Activated CD8-positive, alpha-beta memory T cell treated with anti-CD3 and anti-CD28 coated beads, Interleukin-2, amount 50 U/mL, for 1 hour (primary cell): Measurements from ENCODE around the gene DOCK2.
"Not testable (repeated sequence)": the region's sequence is repeated elsewhere in the genome, so short reads cannot be mapped to it uniquely, and the experiment has no call there.

Experiments
- DNase-seq: peaks from one replicate; pipeline ENCODE4 v3.0.0-alpha.2; 2020; ENCODE audit errors: extremely low read depth

The DOCK2 gene

DNA sequence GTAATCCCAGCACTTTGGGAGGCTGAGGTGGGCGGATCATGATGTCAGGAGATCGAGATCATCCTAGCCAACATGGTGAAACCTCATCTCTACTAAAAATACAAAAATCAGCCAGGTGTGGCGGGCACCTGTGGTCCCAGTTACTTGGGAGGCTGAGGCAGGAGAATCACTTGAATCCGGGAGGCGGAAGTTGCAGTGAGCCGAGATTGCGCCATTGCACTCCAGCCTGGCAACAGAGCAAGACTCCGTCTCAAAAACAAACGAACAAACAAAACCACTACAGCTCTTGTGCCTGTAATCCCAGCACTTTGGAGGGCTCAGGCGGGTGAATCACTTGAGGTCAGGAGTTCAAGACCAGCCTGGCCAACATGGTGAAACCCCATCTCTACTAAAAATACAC, 457.3 kb downstream of the DOCK2 start:
- DNase-seq: not testable (repeated sequence)

DNA sequence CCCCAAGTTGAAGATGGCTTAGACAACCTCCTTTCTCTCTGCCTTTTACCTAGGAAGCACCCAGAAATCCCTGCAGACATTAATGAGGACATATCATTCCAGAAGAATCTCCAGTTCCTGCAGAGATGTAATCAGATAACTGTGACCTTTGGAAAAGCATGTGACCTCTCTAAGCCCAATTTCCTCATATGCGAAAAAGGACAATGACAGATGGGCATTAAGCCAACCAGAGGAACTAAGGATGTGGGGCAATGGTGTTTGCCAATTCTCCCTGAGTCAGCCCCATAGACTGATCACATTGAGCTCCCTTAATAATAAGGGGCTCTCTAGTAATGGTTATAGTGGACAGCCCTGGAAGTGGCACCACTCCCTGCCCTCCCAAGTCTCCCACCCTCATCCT, 458.6 kb downstream of the DOCK2 start:
- DNase-seq: no peak

DNA sequence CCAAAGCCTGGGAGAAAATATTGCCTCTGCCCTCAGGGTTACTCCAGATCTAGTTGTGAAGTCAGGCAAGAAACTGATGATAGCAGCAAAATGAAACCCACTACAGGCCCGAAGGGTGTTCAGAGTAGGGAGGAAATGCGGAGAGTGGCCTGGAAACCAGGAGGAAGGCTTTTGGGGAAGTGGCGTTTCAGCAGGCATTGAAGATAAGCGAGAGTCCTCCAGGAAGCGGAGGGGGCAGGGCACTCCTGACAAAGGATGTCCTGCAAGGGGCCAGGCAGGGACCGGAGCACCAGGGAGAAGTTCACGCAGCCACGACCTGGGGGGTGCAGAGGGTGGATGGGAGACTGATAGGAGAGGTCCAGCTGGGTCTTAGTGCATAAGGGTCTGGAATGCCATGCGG, 460.9 kb downstream of the DOCK2 start:
- no peak for DNase-seq

DNA sequence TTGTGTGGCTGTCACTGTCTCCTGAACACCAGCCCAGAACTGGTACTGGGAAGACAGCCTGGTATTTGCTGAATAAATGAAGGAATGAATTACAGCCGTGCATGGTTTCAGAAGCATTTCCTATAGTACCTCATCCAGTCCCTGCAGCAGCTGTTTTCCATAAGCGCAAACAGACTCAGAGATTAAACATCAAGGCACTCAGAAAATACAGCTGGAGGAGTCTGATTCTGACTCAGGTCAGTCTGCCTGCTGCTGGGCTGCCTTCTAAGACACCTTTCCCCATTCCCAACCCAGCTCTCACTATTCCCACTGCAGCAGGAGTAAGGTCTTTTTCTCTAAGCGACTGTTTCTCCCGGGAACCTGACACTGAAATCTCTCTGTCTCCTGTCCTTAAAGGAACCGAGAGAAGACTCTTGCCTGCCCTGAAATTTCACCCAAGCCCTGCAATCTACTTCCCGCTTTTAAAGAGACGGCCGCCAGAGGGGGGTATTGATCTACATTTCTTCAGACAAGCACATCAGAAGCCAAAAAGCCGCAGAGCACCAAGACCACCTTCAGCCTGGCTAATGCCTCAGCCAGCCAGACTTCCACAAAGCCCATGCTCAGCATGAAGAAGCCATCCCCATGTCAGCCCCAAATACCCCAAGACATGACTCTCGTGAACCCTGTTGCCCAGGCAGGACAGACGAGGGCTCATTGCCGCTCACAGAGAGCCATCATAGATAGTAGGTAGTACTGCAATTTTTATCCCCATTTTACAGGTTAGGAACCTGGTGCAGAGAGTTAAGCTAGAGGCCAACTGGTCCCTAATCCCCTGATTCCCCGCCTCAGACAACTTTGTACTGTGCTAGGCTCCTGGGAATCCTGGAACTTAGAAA, 463.2 kb downstream of the DOCK2 start:
- DNase-seq: peak; percentile 17

DNA sequence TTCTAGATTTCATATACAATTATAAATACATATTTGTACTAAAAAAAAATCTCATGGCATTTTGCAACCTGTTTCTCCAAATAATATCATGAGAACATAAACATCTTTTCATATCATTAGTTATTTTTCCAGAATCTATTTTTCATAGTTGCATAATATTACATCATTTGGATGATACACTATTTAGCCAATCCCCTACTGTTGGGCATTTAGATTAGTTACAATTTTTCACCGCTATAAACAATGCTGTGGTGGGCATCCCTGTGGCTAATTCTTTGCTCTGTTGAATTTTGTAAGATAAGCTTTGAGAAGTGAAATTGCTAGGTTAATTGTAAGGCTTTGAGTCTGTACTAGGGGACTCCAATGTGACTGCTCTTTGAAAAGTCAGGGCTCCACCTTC, 466.4 kb downstream of the DOCK2 start:
- DNase-seq: no peak

DNA sequence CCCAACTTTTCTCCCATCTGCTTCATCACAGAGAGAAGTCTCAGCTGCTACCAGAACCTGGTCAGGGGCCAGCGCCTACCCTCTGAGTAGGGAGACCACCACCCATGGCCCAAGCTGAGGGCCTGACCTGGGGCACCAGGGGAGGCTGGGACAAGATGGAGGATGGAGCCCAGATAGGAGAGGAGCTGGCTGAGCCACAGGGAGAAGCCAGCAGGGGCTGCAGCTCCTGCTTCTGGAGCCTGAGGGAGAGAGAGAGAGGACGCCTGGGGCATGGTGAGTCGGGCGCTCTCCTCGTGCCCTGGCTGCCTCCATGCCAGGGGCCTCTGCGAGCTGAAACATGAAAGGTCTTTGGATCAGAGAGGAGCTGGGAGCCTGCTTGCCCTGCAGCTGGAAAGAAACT, 467.2 kb downstream of the DOCK2 start:
- no peak for DNase-seq

DNA sequence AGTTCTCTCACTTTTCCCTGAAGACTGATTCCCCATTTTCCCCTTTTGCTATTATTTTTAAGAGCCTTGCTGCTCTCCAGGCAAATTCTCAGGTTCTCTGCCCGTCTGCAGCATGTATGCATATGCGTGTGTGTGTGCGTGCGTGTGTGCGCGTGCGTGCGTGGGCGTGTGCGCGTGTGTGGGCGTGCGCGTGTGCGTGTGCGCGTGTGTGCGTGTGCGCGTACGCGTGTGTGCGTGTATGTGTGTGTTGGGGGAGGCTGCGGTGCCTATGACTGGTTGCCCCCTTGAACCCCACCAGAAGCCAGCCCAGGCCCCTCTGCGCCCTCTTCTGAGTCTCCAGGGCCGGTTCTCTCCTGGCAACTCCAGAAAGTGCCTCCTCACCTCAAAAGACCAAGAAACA, 467.6 kb downstream of the DOCK2 start:
- no peak for DNase-seq

DNA sequence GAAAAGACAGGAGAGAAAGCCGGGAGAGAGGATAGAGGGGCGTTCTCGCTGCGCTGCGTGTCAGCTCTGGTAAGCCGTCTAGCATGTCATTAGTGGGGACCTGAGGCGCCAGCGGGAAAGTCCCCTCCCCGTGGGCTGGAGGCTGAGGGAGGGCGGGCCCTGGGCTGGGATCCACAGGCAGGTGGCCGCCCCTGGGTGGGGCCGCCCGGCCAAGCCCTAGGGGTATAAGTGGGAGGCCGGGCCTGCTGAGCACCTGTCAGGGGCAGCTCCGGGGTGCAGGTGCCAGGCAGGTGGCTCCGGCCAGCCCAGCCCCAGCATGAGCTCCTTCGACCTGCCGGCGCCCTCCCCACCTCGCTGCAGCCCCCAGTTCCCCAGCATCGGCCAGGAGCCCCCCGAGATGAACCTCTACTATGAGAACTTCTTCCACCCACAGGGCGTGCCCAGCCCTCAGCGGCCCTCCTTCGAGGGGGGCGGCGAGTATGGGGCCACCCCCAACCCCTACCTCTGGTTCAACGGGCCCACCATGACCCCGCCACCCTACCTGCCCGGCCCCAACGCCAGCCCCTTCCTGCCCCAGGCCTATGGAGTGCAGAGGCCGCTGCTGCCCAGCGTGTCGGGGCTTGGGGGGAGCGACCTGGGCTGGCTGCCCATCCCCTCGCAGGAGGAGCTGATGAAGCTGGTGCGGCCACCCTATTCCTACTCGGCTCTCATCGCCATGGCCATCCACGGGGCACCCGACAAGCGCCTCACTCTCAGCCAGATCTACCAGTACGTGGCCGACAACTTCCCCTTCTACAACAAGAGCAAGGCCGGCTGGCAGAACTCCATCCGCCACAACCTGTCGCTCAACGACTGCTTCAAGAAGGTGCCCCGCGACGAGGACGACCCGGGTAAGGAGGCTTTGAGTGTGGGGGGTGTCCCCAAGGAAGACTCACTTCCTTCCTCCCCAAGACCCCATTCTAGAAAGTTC, 468.9 kb downstream of the DOCK2 start, which contains the start of gene FOXI1:
Gene FOXI1 (plus strand): TSS at position 256 of the 970 bp plus-strand sequence. CDS start 61 bp downstream, at position 317.
- no peak for DNase-seq

DNA sequence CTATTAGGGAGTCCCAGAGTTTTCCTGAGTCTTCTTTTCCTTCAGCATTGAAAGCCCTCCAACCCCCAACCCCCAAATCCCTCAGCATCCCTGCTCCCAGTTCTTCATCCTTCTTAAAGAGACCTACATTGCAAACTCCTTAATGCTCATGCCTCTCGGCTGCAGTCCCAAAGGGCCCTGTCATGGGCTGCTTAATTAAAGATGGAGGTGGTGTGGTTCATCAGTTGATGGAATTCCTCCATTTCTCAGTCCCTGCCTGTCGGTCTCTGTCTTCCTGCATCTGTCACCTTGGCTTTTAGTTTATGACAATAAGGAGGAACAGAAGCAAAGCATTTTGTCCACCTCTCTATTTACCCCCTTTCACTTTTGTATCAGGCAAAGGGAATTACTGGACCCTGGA, 470.6 kb downstream of the DOCK2 start:
- DNase-seq: no peak

DNA sequence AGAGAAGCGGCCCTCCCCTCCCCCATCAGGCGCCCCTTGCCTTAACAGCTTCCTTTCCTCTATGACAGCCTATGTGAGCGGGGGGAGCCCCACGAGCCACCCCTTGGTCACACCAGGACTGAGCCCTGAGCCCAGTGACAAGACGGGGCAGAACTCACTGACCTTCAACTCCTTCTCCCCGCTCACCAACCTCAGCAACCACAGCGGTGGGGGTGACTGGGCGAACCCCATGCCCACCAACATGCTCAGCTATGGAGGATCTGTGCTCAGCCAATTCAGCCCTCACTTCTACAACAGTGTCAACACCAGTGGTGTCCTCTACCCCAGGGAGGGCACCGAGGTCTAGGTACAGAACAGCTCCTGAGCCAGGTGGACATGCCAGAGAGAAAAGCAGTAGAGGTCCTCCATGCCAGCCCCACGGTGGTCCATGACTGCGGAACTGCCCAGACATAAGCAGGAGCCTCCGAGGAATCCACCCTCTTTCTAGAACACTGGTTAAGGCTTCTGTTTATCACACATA, 471.3 kb downstream of the DOCK2 start:
- DNase-seq: no peak

DNA sequence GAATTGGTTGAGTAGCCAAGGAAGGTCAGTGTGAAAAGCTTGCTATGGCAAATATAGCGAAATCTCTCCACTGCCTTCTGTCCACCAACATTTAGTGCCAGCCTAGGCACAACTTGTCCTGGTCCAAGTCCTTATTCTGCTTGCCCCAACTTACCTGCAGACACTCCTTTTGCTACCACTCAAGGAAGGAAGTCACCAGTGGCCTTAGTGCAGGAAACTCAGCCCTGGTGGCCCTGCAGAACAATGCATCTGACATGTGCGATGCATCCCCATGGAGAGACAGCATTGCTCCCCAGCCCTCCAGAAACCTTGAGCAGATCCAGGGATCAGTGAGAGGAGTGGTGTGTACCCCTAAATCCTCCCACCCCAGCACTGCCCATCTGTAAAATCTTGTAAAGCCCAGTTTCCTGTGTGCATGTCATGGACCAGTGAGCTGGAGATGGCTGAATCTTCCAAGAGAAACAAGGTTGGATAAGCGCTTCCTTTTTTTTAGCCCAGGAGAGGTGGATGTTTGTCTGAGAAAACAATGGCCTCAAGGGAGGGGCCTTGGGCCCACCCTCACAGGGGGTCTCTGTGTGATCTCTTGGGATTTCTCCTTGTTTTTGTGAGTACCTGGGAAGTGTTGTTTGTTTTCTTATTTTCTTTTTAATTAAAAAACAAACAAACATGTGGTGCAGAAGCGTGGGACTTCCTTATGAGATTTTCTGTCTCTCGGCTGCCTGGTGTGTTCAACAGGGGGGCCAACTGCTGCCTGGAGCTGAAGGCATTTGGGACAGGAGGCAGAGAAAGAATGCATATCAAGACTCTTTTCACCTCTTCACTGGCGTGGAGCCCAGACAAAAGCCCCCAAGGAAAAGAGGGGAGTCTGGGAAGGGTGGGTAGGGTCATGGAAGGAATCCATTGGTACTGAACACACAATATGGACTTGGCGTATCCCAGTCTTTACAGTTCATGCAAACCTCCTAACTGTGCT, 472.3 kb downstream of the DOCK2 start:
- DNase-seq: no peak

DNA sequence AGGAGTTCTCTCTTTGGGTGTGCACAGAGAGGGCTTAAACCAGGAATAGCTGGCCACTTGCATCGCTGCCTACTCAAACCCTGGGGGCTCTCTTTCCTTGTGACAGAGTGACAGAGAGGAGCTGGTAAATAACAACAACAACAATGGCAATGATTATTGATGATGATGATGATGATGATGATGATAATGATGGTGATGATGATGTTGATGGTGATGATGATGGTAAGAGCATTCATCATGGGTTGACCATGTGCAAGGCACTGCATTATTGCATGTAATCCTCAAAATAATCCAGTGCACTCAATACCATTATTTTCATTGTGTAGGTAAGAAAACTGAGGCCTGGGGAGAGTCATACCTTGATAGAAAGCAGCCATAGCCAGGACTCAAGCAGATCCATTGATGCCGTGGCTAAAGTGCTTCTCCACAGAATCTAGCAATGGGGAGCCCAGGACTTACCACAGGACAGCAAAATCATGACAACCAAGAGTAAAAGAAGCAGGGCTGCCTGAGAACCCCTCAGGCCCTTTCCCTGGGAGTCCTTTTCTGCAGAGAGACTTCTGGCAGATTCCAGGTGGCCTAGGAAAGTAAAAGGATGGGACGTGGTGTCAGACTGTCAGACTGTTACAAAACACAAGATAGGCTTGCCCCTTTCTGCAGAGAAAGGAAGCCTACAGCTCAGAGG, 473.5 kb downstream of the DOCK2 start:
- no peak for DNase-seq

DNA sequence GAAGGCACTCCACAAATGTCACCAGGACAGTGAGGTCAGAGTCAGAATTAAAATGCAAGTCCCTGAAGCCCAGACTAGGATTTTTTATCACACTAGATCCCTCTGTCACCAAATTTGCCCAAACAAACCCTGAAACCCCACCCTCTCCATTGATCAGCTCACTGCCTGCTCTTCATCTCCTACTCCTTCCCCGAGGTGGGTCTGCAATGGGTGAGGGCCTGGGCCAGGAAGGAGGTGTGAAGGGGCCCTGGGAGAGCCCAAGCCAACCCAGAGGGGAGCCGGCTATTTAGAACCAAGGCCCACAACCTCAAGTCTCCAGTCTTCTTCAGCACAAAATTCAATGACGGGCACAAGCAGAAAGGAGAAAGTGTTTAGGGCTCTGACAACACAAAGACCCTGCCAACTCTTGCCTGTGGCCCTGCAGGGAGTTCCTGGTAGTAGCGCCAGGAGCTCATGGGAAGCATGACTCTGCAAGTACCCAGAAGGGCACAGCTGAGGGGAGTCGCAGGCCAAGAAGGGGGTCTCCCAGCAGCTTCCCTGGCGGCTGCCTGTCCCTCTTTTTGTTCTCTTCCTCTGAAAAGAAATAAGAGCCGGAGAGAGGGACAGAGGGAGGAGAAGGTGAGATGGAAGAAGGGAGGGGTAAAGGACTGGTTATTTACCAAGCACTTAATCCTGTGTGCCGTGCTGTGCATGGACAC, 474.2 kb downstream of the DOCK2 start:
- no peak for DNase-seq

DNA sequence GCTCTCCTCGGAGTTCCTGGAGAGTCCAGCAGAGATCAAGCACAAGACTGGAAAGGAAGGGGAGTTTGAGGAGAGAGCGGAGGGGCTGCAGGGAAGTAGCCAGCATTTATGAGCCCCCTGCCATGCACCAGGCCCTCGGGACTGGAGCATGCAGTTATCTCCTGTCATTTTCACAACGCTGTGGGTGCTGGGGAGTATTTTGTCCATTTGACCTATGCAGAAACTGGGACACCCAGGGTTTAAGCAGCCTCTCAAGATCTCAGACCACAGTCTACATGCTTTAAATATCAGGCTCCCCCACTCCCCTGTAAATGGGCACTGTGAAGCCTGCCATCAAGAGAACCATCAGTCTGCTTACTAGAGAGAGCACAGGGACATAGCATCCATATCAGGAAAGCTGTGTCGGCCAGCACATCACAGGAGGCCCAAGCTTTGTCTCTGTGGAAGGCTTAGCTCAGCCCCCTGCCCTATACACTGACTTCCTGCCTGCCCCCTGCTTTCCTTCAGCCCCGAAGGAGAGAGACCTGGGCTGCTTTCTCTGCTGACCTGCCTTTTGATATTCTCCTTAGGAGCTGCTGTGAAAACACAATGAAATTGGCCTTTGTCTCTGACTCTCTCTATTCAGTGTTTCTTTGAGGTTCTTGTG, 475.9 kb downstream of the DOCK2 start:
- no peak for DNase-seq

DNA sequence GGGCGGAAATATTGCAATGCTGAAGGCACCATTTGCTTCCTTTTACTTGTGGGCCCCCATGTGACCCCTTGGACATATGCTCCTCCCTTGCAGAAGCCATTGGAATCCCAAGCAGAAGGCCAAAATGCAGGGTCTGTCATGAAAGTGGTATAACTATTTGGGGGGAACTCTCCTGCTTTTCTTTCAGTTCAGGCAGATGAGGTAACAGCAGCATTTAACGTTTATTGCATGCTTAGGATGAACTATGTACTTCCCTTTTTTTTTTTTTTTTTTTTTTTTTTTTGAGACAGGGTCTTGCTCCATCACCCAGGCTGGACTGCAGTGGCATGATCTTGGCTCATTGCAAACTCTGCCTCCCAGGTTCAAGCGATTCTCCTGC, 476.4 kb downstream of the DOCK2 start:
- DNase-seq: no peak

DNA sequence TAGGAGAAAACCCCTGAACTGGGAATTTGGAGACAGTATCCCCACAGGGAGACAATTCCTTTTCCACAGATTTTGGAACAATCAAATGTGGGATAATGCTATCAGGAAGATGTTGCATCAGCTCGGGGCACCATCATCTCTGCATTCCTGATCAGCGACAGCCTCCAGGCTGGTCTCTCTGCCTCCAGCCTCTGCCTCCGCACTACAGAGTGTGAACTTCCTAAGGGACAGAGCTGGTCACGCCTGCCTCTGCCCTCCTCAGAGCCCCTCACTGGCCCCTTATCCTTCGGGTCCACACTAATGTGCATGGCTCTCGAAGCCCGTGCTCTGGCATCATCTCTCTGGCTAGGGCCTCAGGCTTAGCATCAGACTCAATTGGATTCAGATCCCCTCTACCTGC, 477.2 kb downstream of the DOCK2 start:
- DNase-seq: no peak

DNA sequence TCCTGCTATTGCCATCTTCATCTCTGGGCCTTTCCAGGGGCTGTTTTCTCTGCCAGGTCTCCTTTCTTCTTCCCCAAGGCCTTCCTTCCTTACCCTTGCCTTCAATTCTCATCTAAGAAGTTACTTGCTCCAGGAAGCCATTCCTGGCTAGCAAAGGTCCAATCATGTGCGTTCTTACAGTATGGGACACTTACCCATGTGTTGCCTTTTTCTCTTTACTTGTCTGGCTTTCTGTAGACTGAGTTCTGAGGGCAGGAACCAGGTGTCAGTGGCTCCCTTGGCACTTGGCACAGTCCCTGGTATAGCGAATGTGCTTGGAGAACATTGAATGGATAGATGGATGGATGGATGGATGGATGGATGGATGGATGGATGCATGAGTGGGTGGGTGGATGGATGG, 478.9 kb downstream of the DOCK2 start:
- DNase-seq: no peak

DNA sequence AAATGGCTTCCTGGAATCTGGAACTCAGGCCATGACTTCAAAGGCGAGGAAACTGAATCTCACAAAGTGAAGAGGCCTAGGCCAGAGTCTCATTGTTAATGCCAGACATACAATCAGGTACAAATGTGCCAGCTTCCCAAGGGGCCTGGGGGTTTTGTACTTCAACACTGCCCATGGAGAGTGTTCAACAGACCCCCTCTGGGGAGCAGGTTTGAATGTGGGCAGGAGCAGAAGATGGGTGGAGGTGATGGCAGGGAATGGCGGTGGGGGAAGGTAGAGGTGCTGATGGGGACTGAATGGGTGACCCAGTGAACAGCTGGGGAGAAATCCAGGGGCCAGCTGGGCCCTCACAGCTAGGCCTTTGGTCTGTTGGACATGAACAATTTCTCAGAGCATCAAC, 480.7 kb downstream of the DOCK2 start:
- no peak for DNase-seq

DNA sequence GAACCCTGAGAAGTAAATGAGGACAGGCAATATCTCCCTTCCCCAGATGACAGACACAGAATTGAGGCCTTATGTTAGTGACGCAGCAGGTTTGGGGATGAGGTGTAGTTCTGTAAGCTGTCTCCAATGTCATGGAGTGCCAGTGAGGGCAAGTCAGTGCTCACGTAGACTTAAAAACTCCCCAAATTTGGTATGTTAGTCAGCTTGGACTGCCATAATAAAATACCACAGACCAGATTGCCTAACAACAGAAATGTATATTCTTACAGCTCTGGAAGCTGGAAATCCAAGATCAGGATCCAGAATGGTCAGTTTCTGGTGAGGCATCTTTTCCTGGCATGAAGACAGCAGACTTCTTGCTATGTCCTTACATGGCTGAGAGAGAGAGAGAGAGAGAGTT, 483.5 kb downstream of the DOCK2 start:
- no peak for DNase-seq

DNA sequence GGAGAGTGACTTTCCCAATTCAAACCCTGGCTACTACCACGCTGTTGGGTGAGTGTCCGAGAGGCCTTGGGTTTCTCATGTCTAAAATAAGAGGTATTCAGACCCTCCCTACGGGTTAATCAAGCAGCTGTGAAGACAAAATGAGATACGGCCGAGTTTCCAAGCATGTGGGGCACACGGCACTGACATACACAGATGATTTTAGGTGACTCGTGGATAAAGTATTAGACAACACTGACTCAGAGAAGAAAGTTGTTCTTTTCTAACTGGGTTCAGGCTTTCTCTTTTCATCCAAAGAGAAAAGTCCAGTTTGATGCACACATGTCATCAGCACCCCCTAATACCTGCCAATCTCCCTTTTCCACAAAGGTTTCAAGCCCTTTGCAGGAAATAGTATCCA, 484.2 kb downstream of the DOCK2 start:
- no peak for DNase-seq
